ENCODE results near the gene ARMC3. TPM values are rescaled to one million over a fixed set of nuclear protein-coding genes. Genes with fewer than 3 reads are reported as not detected.

The ARMC3 gene
- total RNA-seq, 3 donors from 2014 or later, result not detected

DNA sequence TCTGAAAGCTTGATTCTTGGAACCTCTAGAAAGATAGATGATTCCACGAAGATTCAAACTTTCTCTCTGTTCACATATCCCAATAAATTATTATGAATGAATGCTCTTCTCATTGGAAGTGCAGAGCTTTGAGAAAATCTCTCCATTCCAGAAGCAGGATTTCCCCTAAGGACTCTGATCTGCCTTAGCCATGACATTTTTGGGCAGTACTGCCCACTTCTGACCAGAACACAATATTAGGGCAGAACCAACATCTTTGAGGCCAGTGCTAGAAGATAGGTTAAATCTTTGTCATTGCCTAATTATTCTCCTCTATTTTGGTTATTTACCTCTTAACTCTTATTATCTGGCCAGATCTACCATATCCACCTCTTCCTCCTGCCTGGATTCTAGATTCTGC is 49.9 kb downstream of the ARMC3 start:
- no peaks in the 10 kb centered on the region for H3K9me3 ChIP-seq
- intact Hi-C loops (cut with DNase I, micrococcal nuclease), result no loop called here
- no peak for ATAC-seq
- TF ChIP-seq, protein P1, sequence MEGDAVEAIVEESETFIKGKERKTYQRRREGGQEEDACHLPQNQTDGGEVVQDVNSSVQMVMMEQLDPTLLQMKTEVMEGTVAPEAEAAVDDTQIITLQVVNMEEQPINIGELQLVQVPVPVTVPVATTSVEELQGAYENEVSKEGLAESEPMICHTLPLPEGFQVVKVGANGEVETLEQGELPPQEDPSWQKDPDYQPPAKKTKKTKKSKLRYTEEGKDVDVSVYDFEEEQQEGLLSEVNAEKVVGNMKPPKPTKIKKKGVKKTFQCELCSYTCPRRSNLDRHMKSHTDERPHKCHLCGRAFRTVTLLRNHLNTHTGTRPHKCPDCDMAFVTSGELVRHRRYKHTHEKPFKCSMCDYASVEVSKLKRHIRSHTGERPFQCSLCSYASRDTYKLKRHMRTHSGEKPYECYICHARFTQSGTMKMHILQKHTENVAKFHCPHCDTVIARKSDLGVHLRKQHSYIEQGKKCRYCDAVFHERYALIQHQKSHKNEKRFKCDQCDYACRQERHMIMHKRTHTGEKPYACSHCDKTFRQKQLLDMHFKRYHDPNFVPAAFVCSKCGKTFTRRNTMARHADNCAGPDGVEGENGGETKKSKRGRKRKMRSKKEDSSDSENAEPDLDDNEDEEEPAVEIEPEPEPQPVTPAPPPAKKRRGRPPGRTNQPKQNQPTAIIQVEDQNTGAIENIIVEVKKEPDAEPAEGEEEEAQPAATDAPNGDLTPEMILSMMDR (IDR thresholded peaks at IDR 0.05), result no peak
- no peak for DNase-seq
- no peaks in the 10 kb centered on the region for H3K36me3 ChIP-seq (ENCODE audit: low read depth)
- H3K4me1 ChIP-seq (ENCODE audit: low read depth), result no peaks in the 10 kb centered on the region
- no peak overlapping the region for H3K4me3 ChIP-seq

DNA sequence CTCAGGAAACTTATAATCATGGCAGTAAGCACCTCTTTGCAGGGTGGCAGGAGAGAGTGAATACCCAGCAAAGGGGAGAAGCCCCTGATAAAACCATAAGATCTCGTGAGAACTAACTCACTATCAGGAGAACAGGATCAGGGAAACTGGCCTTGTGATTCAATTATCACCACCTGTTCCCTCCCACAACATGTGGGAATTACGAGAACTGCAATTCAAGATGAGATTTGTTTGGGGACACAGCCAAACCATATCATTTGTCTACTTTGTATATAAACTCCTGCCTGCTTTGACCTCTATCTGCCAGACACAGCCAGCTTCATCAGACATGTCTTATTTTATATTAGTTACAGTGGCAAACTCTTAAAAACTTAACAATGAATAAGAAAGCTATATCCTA is 50.4 kb downstream of the ARMC3 start:
- TF ChIP-seq, protein P1 (IDR thresholded peaks at IDR 0.05), result no peak
- intact Hi-C loops (cut with DNase I, micrococcal nuclease), result no loop called here
- H3K4me1 ChIP-seq (ENCODE audit: low read depth), result no peaks in the 10 kb centered on the region
- no peak overlapping the region for H3K4me3 ChIP-seq
- no peaks in the 10 kb centered on the region for H3K9me3 ChIP-seq
- H3K36me3 ChIP-seq (ENCODE audit: low read depth), result no peaks in the 10 kb centered on the region
- DNase-seq (no peak), ATAC-seq (no peak)

DNA sequence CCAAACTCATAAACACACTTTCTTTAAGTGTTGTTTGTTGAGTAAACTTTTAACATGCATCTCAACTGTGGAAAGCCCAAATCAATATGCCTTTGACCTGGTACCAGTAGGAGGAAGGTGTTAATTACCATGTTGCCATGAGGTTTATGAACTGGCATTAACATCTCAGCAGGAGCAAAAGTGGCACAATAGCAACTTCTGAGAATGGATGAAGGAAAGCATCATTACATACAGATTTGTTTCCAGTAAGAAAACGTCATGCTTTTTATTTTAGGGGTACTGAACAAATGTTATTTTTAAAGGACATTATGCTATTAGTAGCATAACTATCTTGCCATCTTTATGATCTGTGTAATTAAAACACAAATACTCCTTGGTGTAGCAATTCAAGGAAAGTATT is 51.1 kb downstream of the ARMC3 start:
- no peak for DNase-seq

DNA sequence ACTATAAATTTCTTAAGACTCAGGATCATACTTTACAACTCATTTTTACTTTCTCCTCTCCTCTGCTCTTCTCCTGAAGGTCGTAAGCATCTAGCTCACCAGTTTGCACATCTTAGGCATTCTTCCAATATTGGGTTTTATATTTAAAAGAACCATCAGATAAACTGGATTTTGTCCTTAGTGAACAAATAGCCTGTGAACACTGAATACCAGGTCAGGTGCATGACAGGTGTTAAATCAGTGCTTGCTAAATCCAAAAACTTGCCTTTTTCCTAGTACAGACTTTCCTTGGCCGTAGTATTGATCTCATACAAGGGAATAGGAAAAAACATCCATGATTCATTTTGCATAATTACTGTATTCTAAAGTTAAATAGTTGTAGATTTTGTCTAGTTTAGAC is 53.0 kb downstream of the ARMC3 start:
- no peak for DNase-seq
- H3K9me3 ChIP-seq, result no peaks in the 10 kb centered on the region

More for the DNA sequence above, 51.1 kb downstream of the ARMC3 start:
- H3K4me3 ChIP-seq, result no peak overlapping the region
- intact Hi-C loops (cut with DNase I, micrococcal nuclease), result no loop called here
- no peaks in the 10 kb centered on the region for H3K36me3 ChIP-seq (ENCODE audit: low read depth)
- no peaks in the 10 kb centered on the region for H3K4me1 ChIP-seq (ENCODE audit: low read depth)
- TF ChIP-seq, protein P1 (IDR thresholded peaks at IDR 0.05), result no peak
- no peaks in the 10 kb centered on the region for H3K9me3 ChIP-seq
- ATAC-seq, result no peak

DNA sequence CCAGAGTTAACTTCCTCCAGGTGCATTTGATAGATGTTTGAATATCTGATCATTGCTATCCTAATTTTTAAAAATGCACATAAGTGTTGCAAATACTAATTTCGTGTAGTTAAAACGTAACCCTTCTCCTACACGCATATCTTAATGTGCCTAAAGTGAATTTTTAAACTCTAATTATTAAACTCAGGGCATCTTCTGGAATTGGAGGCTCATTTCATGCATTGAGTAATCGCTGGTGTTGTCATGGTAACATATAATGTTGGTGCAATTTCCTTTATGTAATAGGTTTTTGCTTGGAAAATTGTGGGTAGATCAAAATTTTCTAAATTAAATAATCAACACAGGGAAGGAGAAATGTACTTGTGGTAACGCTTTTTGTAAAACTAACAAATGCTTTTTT is 56.2 kb downstream of the ARMC3 start:
- ATAC-seq, result no peak
- intact Hi-C loops (cut with DNase I, micrococcal nuclease), result no loop called here

More for the DNA sequence above, 53.0 kb downstream of the ARMC3 start:
- H3K36me3 ChIP-seq (ENCODE audit: low read depth), result no peaks in the 10 kb centered on the region
- TF ChIP-seq, protein P1 (IDR thresholded peaks at IDR 0.05), result no peak
- ATAC-seq, result no peak
- intact Hi-C loops (cut with DNase I, micrococcal nuclease), result no loop called here
- H3K4me3 ChIP-seq, result no peak overlapping the region
- no peaks in the 10 kb centered on the region for H3K4me1 ChIP-seq (ENCODE audit: low read depth)

More for the DNA sequence above, 56.2 kb downstream of the ARMC3 start:
- Histone ChIP-seq H3K4me1 (ENCODE audit: low read depth) (no peaks in the 10 kb centered on the region), H3K4me3 (no peak overlapping the region), H3K9me3 (no peaks in the 10 kb centered on the region), H3K36me3 (ENCODE audit: low read depth) (no peaks in the 10 kb centered on the region)
- DNase-seq, result no peak
- TF ChIP-seq, protein P1 (IDR thresholded peaks at IDR 0.05), result no peak

Data from mucosa of descending colon (tissue), 3 donors.